H7 (cell line): ENCODE measurements around the gene SLC35B4. TPM values are rescaled to one million over a fixed set of nuclear protein-coding genes. Genes with fewer than 3 reads are reported as not detected.

Experiments
- DNase-seq: peaks from one replicate; pipeline ENCODE4 v3.0.0; 2012
- H3K27me3 ChIP-seq: 2 replicates; pipeline ENCODE4 v1.6.0; 2011; ENCODE audit warnings: mild to moderate bottlenecking, low read length; ENCODE audit not compliant: control insufficient read depth, insufficient read depth
- H3K36me3 ChIP-seq: replicated peaks from 2 replicates; pipeline ENCODE4 v1.5.1; 2011; ENCODE audit warnings: low read length; ENCODE audit not compliant: control insufficient read depth, insufficient read depth
- H3K4me3 ChIP-seq: 2 replicates; pipeline ENCODE4 v1.5.1; 2011; ENCODE audit warnings: low read depth, mild to moderate bottlenecking, control low read depth, low read length, moderate library complexity; ENCODE audit not compliant: insufficient read depth
- total RNA-seq: library from RNA; depleted of rRNA; stranded (reverse); fragments of >200 nt; shearing (Covaris generic); gene quantifications from 2 replicates; pipeline ENCODE4 v1.2.3, GENCODE V29; 2014; rRNA removed

The SLC35B4 gene
- total RNA-seq, 1 experiment from 2014 or later: 18.5 TPM

GRCh38 chr7:134246761-134247160 is 70.0 kb downstream of the SLC35B4 start:
- Histone ChIP-seq H3K36me3 (no peaks in the 10 kb centered on the region), H3K27me3 (no peaks in the 10 kb centered on the region), H3K4me3 (no peak overlapping the region)
- no peak for DNase-seq

GRCh38 chr7:134246347-134246746 is 70.4 kb downstream of the SLC35B4 start:
- Histone ChIP-seq H3K36me3 (no peaks in the 10 kb centered on the region), H3K27me3 (no peaks in the 10 kb centered on the region), H3K4me3 (no peak overlapping the region)
- no peak for DNase-seq

GRCh38 chr7:134245253-134245652 is 71.5 kb downstream of the SLC35B4 start:
- Histone ChIP-seq H3K4me3 (no peak overlapping the region), H3K36me3 (no peaks in the 10 kb centered on the region), H3K27me3 (no peaks in the 10 kb centered on the region)
- no peak for DNase-seq

Other genes starting within 250 kb of the SLC35B4 start
- 0.59 and 1.4 TPM in 2 replicates for gene LRGUK, start 189.6 kb downstream of the SLC35B4 start, total RNA-seq
- gene AKR1B1, start 142.2 kb upstream of the SLC35B4 start, total RNA-seq: 108 and 120 TPM in 2 replicates
- not detected in 2 replicates for gene AKR1B10, start 210.6 kb upstream of the SLC35B4 start, total RNA-seq
- gene AKR1B15, start 232.2 kb upstream of the SLC35B4 start, total RNA-seq: not detected in 2 replicates